Stimulated activated CD4-positive, alpha-beta T cell treated with anti-CD3 and anti-CD28 coated beads, Interleukin-15, amount 100 ng/mL, for 48 hours (primary cell): ENCODE measurements around the gene BNC2.

Experiments
- DNase-seq, 2 donors: peaks; one replicate each; pipeline ENCODE4 v3.0.0-alpha.2; 2020; ENCODE audit warnings: low read depth in 2 of 2

The BNC2 gene

GRCh38 chr9:16419124-16419523 lies 451.3 kb downstream of the BNC2 start:
- no peak for DNase-seq

- no peak for DNase-seq
These were observed 451.7 kb downstream of the BNC2 start for GRCh38 chr9:16418721-16419120.

DNA sequence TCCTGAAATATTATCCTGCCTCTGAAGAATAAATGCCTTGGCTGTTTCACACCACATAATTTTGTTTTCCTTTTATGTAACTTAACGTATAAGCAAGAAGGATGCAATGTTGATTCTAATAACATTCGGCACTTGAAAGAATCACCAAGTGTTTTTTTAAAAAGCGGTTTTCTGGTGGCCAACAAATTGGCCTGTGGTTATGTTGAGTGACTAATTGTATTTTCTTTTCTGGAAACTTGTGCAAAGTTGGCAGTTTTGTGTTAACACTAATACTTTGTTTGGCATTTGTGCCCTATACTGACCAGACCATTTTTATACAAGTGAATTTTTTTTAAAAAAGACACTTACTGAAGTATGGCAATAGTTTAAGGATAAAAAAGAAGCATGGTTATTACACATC lies 452.7 kb downstream of the BNC2 start:
- DNase-seq: no peak

DNA sequence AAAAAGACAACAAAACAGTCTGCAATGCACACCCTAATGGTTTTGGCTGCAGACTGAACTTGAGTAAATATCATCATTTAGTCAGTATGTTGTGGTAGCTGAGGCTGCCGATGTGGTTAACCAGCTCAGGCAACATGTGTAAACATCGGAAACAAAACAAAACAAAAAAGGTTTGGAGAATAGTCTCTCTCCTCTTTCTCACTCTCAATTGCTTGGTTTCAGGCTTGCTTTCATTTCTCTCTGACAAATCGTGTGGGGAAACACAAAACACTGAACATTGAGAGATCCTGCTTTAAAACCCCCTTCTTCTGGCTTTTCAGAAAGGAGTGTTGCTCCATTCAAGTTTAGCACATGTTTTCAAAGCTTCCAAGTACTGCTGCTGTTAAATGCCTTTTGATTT lies 453.3 kb downstream of the BNC2 start:
- DNase-seq: no peak

- no peak for DNase-seq
These were observed 456.0 kb downstream of the BNC2 start for GRCh38 chr9:16414451-16414850.

- no peak for DNase-seq
These were observed 456.9 kb downstream of the BNC2 start for GRCh38 chr9:16413509-16414016.

GRCh38 chr9:16412740-16413139 lies 457.7 kb downstream of the BNC2 start:
- DNase-seq: no peak

GRCh38 chr9:16411311-16411710 lies 459.2 kb downstream of the BNC2 start:
- DNase-seq: no peak

- DNase-seq: no peak
These were observed 459.7 kb downstream of the BNC2 start for GRCh38 chr9:16410601-16411280.

DNA sequence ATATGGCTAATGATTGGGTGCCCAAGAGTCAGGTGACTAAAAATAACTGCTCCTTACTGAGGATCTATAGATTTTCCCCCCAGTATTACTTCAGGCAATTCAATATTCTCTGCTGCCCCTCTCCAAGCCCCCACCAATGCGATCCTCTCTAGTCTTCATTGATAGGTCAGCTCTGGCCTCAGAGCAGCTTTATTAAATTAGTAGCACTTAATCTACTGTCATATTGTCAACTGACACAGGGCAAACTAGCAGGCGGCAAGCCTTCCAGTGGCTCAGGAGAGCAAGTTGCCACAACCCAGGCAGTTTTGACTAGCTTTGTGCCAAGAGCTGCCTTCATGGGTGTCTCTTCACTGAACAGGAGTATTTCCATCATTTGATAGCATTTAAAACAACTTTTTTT lies 462.9 kb downstream of the BNC2 start:
- no peak for DNase-seq

- DNase-seq: no peak
These were observed 463.8 kb downstream of the BNC2 start for GRCh38 chr9:16406526-16407225.

DNA sequence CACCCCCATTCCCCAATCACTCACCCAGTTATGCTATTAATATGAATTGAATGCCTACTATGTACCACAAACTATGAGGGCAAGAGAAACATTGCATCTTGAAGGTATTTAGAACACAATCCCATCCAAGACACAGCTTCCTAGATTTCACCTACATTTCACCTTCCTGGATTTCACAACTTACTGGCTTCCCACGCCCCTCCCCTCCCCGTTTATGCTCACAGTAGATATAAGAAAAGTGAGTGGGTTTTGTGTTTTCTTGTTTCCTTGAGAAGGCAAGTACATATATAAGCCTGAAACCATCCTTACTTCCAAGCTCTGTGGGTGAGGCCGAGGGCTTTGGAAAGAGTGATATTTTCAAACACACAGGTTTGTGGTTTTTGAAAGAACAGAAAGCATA lies 465.0 kb downstream of the BNC2 start:
- no peak for DNase-seq

DNA sequence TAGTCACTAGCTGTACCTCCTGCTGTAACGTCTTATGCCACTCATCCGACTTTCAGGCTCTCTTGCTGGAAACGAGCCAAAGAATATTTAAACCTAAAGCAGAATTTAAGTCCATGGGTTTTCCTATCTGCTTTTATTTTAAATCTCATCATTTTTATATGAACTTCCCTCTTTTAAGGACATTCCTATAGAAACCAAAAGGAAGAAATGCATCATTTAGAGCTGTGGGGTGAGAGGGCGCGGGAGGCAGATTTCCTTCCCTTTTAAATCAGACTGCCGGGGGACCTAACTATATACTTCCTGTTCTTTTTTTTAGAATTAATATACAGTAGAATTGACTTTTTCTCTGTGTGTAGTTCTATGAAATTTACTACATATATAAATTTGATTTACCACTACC lies 468.8 kb downstream of the BNC2 start:
- no peak for DNase-seq

DNA sequence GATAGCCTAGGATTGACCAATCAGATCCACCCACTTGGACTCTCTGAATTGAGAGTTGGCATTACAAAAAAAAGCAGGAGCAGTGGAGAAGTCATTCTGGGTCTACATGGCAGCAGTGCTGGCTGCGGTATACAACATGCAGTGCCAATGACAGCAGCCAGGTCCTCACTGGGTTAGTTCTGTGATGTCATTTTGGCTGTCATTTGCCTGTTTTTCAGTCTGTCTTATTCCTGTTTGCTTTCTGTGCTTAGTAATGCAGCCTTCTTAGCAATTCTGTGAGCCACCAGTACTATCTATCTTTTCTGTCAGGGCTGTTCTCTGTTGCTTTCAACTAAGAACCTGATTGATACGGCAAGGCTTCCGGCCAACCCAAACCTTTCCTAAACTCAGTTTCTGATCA lies 471.8 kb downstream of the BNC2 start:
- no peak for DNase-seq

GRCh38 chr9:16396389-16396788 lies 474.1 kb downstream of the BNC2 start:
- DNase-seq: no peak

DNA sequence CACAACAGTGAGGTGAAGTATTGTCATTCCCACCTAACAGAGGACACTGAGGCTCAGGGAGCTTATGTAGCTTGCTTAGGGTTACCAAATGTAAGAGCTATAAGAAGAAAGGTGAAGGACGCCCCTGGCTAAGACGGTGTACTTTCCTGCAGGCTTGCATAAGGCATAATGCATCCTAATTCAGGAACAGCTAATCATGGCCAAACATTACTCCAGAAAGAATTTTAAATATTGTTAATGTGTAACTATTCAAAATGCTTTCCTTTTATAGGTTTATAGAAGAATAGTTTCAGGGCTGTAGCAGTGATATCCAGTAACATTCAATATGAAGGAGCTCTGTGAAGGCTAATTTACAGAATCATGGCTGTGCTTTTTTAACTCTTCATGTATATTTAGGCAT lies 479.1 kb downstream of the BNC2 start:
- DNase-seq: no peak

GRCh38 chr9:16387382-16387781 lies 483.1 kb downstream of the BNC2 start:
- no peak for DNase-seq

GRCh38 chr9:16386827-16387077 lies 483.7 kb downstream of the BNC2 start:
- no peak for DNase-seq

- DNase-seq: no peak
These were observed 484.3 kb downstream of the BNC2 start for GRCh38 chr9:16386007-16386826.

DNA sequence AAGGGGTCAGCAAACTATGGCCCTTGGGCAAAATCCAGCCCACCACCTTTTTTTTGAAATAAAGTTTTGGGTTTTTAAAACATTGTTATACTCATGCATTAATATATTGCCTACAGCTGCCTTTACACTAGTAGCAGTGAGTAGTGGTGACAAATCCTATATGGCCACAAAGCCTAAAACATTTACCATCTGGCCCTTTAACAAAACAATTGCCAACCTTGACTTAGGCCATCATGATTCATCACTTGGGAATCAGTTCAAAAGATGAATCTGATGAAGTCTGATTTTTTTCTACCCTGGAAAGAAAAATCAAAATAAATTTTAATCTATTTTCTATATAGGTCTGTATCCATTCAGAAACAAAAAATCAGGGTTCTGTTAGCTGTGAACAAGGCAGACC lies 484.9 kb downstream of the BNC2 start:
- DNase-seq: no peak

DNA sequence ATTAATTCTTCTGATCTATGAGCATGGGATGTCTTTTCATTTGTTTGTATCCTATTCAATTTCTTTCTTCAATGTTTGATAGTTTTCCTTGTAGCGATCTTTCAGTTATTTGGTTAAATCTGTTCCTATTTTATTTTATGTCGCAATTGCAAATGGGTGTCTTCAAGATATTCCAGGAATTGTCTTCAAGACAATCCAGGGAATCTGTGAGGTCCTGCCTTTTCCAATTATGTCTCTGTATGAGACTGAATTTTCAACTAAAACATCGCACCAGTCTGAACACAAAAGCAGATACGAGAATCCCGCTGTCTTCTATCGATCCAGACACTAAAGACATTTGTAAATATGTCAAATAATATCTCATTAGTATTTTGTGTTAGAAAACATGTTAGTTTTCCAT lies 485.5 kb downstream of the BNC2 start:
- DNase-seq: no peak

DNA sequence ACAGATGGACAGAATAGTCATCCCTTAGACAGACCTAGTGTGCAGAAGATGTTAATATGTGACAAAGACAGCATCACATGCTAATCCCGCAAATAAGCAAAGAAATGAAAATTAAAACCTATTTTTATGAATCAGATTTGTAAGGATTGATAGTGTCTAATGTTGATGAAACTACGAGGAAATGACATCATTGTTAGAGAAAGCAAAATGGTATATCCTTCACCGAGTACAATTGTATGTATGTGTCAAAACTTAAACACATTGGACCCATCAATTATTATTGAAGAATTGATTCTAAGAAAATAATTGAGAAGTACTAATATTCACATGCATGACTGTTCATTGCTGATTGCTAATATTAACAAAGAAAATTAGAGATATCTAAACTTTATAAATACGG lies 493.2 kb downstream of the BNC2 start:
- no peak for DNase-seq

- DNase-seq: no peak
These were observed 499.2 kb downstream of the BNC2 start for GRCh38 chr9:16371306-16371705.
